Adrenal gland (tissue), 5 donors: ENCODE measurements around the gene FLNC.

Experiments used
- CTCF ChIP-seq, 6 experiments: fragments of 450-650 bp in 4 of 6; fragments of 200-600 bp in 2 of 6; sonication (generic) in 1 of 6; IDR thresholded peaks; 1 replicate in 5 of 6; 2 replicates in 1 of 6; pipeline versions ENCODE4 v1.5.1 to v1.8.0; 2016 to 2021; ENCODE audit warnings: antibody characterized with exemption in 6 of 6, mild to moderate bottlenecking in 2 of 6, moderate library complexity in 1 of 6
- POLR2A ChIP-seq, 2 donors: fragments of 450-650 bp; IDR thresholded peaks; one replicate each; pipeline ENCODE4 v1.6.1; 2017; ENCODE audit warnings: antibody characterized with exemption in 2 of 2, mild to moderate bottlenecking in 2 of 2, moderate library complexity in 1 of 2
- donor health status: DM: no; HTN: no; CAD: no.

- no peak for TF ChIP-seq CTCF (IDR thresholded peaks at IDR 0.05)
- no peak for TF ChIP-seq POLR2A (IDR thresholded peaks at IDR 0.05)
These were observed 61.1 kb downstream of the FLNC start for GRCh38 chr7:128891110-128891941.
